ENCODE measurements around the gene PMPCA. TPM values are rescaled to one million over a fixed set of nuclear protein-coding genes. Genes with fewer than 3 reads are reported as not detected.
A peak's percentile ranks its signal among the peaks of the same experiment; 100 is the strongest.

PMPCA gene
- total RNA-seq, 1 donor from 2014 or later: 60.5 TPM

GRCh38 chr9:136436055-136436634 is 25.7 kb downstream of the PMPCA start:
- peak; percentile 60 for DNase-seq (ENCODE audit: low read depth)

- peak; percentile 47 for DNase-seq (ENCODE audit: low read depth)
These were observed 27.0 kb downstream of the PMPCA start for GRCh38 chr9:136437430-136437829.

GRCh38 chr9:136437839-136438547 is 27.5 kb downstream of the PMPCA start:
- DNase-seq (ENCODE audit: low read depth): no peak

- DNase-seq (ENCODE audit: low read depth): peak; percentile 23
These were observed 28.4 kb downstream of the PMPCA start for GRCh38 chr9:136438548-136439480.

DNA sequence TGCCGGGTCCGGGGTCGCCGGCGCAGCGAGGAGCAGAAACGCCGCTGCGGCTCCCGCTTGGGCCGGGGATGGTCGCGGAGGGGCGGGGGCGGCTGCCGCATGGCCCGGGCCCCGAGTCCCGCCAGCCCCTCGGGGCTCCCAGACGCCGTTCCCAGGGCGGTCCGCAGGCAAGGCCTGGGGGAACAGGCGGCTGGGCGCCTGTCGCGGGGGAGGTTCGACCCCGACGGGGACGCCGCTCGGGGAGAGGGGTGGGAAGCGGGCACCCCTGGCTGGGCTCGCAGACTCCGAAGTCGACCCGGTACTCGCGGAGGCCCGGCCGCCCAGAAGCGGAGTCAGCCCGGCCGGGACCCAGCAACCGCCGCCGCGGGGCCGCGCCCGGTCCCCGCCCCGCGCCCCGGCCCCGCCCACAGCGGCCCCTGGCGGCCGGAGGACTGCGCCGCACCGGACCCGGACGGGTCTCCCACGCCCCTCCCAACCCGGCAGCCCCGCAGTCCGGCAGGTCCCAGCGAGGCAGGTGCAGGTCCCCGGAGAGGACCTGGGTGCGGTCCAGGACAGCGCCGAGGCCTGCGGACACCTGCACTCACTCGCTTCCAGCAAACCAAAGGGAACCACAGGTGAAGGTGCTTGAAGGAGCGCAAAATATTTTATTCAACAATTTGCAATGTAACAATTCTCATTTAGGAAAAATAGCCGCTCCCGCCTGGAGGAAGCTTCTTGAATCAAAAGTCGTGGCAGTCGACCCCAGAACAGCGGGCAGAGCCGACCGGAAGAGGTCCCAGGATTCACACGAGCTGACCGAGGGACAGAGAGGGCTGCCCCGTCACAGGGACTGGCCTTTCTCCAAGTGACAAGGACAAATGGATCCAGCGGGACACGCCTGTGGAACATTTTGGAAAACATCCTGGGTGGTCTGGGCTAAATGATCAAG is 29.3 kb downstream of the PMPCA start, which contains the start of gene INPP5E:
TSS of gene INPP5E (minus strand) at position 365 of the 928 bp plus-strand sequence. CDS start 426 bp downstream, outside the sequence.
- peak; percentile 73 for DNase-seq (ENCODE audit: low read depth)

GRCh38 chr9:136441191-136441680 is 30.8 kb downstream of the PMPCA start:
- DNase-seq (ENCODE audit: low read depth): no peak

DNA sequence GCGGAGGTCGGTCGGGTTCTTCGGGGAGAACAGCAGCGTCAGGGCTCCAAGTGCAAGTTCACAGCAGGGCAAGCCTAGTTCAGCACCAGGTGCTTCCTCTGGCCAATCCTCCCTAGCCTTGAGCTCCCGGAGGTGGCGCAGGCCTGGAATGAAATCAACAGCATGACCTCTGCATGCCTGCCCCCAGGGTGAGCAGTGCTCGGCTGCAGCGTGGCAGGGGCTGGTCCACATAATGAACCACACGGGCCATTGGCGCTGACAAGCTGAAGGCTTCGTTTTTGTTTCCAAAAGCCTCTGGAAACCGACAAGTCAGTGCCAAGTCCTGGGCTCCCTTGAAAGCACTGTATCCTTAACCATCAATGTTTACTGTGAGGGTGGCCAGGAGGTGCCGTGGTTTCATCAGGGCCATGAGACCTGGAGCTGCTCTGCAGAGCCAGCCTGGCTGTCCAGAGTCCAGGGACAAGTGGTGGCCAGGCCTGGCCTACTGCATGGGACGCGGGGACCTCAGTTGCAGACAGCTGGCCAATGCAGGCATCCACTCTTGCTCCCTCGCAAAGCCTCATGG is 31.3 kb downstream of the PMPCA start:
- DNase-seq (ENCODE audit: low read depth): no peak

DNA sequence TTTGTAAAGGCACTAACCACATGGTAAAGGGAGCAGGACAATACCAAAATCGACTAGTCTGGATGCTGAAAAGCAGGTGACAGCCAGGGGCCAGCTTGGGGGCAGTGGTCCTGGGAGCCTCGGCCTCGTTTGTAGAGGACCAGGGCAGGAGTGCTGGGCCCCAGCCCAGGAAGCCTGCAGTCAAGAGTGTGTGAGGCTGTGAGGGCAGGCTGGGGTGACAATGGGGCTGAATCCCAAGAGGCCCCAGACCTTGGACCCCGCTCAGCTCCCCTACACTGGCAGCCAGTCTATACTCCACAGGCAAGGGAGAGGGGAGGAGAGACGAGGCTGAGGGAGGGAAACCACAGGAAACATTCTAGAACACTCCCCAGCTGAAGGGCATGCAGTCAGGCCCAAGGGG is 31.8 kb downstream of the PMPCA start:
- DNase-seq (ENCODE audit: low read depth): no peak

DNA sequence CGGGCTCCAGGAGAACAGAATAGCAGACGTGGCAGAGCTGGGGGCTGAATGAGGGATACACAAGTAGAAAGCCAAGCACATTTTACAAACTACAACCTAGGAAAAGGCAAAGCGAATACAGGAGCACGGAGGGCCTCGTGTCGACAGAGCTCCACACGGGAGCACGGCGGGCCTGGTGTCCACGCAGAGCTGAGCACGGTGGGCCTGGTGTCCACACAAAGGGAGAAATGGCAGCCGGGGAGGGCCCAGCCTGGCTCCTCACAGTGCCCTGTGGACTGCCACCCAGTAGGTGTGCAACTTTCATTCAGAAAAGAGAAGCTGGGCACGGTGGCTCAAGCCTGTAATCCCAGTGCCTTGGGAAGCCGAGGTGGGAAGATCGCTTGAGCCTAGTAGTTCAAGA is 32.6 kb downstream of the PMPCA start:
- no peak for DNase-seq (ENCODE audit: low read depth)

DNA sequence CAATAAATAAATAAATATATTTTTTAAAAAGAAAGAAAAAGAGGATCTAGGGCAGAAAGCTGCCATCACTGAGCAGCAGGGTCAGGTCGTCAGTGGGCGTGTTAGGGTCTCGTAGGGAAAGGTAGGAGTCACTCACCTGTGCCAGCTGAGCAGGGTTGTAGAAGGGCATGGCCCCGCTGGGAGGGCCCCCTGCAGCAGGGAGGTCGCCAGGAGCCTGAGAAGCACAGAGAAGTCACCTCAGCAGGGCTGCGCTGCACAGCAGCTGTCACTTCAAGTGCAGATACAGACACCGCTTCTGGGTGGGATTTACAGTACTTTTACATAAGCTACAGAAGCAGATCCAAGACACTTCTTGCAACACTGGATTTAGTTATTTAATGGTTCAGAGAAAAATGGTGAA is 33.2 kb downstream of the PMPCA start:
- DNase-seq (ENCODE audit: low read depth): no peak

- DNase-seq (ENCODE audit: low read depth): no peak
These were observed 33.6 kb downstream of the PMPCA start for GRCh38 chr9:136444102-136444501.

- DNase-seq (ENCODE audit: low read depth): no peak
These were observed 35.3 kb downstream of the PMPCA start for GRCh38 chr9:136445799-136446198.

DNA sequence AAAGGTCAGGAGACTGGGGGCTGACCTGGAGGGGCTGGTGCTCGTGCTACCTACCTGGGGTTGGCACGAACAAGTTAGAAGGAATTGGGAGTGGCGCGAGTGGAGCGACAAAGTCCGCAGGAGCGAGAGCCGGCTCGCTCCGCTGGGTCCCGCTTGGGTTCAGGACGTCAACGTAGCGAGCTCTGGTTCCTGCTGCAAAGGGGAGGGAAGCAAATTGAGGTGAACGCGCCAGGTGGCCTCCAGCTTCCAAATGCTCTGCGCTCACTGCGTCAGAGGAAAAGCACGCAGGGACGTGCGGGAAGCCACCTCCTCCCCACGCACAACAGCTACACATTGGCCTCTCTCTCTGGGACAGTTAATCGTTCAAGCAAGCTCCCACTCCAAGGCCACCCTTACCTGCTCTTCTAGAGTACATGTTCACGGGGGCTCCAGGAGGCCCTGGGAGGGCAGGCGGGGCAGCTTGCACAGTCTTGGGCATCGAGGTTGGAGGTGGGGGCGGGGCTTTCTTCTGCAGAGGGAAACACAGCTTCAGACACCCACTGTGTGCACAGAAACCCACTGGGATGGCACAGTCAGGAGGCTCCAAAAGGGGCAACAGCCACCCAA is 36.8 kb downstream of the PMPCA start:
- no peak for DNase-seq (ENCODE audit: low read depth)

- no peak for DNase-seq (ENCODE audit: low read depth)
These were observed 38.2 kb downstream of the PMPCA start for GRCh38 chr9:136448655-136449054.

GRCh38 chr9:136451221-136451877 is 40.9 kb downstream of the PMPCA start:
- DNase-seq (ENCODE audit: low read depth): no peak

- no peak for DNase-seq (ENCODE audit: low read depth)
These were observed 42.9 kb downstream of the PMPCA start for GRCh38 chr9:136453326-136453725.

GRCh38 chr9:136454026-136454796 is 43.8 kb downstream of the PMPCA start:
- no peak for DNase-seq (ENCODE audit: low read depth)

Measured in myocyte (in vitro differentiated cells).